Measurements from ENCODE around the gene COLEC11.

Gene COLEC11

GRCh38 chr2:3630631-3631030 lies 35.7 kb downstream of the COLEC11 start:
- no peak for DNase-seq (ENCODE audit: extremely low read depth, low read depth)
- no peak overlapping the region for H3K4me3 ChIP-seq (replicated peaks; ENCODE audit: low read depth, low read length)
- no peak for TF ChIP-seq CTCF (IDR thresholded peaks at IDR 0.05; ENCODE audit: low read depth, low read length, missing control alignments)

- no peak for DNase-seq (ENCODE audit: extremely low read depth, low read depth)
- no peak overlapping the region for H3K4me3 ChIP-seq (replicated peaks; ENCODE audit: low read depth, low read length)
- no peak for TF ChIP-seq CTCF (IDR thresholded peaks at IDR 0.05; ENCODE audit: low read depth, low read length, missing control alignments)
These were observed 36.4 kb downstream of the COLEC11 start for GRCh38 chr2:3631161-3631850.

GRCh38 chr2:3631851-3632659 lies 37.1 kb downstream of the COLEC11 start:
- TF ChIP-seq CTCF (IDR thresholded peaks at IDR 0.05; ENCODE audit: low read depth, low read length, missing control alignments), result no peak
- no peak overlapping the region for H3K4me3 ChIP-seq (replicated peaks; ENCODE audit: low read depth, low read length)

GRCh38 chr2:3633089-3633981 lies 38.4 kb downstream of the COLEC11 start:
- DNase-seq (ENCODE audit: extremely low read depth, low read depth), result peak; percentile 77
- TF ChIP-seq CTCF (IDR thresholded peaks at IDR 0.05; ENCODE audit: low read depth, low read length, missing control alignments), result no peak
- H3K4me3 ChIP-seq (replicated peaks; ENCODE audit: low read depth, low read length), result no peak overlapping the region

More at GRCh38 chr2:3631851-3632659, 37.1 kb downstream of the COLEC11 start:
- no peak for DNase-seq (ENCODE audit: extremely low read depth, low read depth)

GRCh38 chr2:3633982-3634595 lies 39.2 kb downstream of the COLEC11 start:
- no peak overlapping the region for H3K4me3 ChIP-seq (replicated peaks; ENCODE audit: low read depth, low read length)
- no peak for DNase-seq (ENCODE audit: extremely low read depth, low read depth)
- TF ChIP-seq CTCF (IDR thresholded peaks at IDR 0.05; ENCODE audit: low read depth, low read length, missing control alignments), result no peak

GRCh38 chr2:3634596-3635121 lies 39.7 kb downstream of the COLEC11 start:
- no peak for TF ChIP-seq CTCF (IDR thresholded peaks at IDR 0.05; ENCODE audit: low read depth, low read length, missing control alignments)
- no peak for DNase-seq (ENCODE audit: extremely low read depth, low read depth)
- H3K4me3 ChIP-seq (replicated peaks; ENCODE audit: low read depth, low read length), result no peak overlapping the region
